IPS-NIHi7 (cell line): ENCODE data around the gene ROR1.

Experiments
- DNase-seq: peaks from one replicate; pipeline ENCODE4 v3.0.0; 2012; ENCODE audit warnings: mixed read lengths; ENCODE audit errors: extremely low spot score

Gene ROR1

DNA sequence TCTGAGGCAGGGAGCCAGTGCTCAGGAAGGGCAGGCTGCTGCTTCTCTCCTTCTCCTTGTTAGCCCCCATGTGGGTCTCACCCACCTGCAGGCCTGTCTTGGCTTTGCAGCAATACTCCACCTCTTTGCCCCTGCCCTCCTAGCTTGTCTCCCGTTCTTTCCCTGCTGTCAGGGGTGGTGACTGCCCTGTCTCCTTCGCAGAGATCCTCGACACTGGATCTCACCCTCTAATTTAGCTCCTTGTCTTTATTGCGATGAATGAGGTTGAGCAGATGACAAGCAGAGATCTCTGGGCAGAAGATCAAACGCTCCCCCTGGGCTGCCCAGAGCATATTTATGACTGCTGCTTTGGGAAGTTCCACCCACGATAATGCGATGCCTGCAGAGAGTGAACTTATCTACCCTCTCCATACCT is 199.2 kb downstream of the ROR1 start:
- peak; percentile 52 for DNase-seq

DNA sequence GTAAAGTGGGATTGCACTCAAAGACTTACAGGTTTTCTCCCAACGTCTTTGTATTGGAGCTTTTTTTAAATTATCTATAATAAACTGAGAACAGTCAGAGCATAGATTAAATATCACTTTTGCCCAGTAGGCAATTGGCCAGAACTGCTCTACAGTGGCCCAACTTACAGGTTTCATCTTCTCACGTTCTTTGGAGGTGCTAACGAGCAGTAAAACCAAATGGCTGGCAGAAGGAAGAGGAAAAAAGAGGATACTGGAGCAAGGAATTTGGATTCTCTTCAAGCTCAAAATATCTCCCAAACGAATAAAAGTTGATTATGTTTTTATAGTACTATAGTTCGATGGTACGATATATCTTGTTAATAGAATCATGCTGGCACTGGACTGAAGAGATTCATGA is 201.1 kb downstream of the ROR1 start:
- no peak for DNase-seq

DNA sequence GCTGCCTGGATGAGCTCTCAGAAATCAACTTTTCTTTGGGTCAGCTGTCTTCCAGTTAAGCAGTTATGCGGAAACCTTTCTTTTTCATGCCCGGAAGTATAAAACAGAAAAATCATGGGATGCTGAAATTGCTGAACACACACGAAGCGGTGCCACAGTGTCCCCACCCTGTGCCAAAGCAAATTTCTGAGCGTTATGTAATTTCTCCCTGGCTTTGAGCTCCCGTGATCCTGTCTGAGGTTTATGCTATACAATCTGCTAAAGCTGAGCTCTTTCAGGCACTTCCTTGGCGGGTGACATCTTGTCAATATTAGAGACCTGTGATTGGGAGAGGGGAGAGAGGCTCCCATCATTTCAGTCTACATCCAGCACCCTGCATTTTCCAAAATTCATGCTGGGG is 201.7 kb downstream of the ROR1 start:
- DNase-seq: no peak

DNA sequence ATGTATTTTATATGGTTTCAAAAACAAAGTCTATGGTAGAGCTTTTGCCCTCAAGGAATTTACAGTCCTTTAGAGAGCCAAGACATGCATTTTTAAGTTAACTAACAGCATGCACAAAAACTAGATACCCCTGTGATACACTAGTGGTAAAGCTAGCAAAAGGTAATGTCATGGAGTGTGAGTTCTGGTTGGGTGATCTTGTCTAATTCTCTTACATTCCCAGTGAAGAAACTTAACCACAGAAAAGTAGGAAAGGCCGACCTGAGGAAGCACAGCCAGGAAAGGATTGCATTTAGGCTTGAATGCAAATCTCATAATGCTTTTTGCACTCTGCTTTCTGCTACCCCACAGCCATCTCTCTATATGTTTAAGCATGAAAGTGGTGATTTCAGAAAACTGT is 202.2 kb downstream of the ROR1 start:
- no peak for DNase-seq

DNA sequence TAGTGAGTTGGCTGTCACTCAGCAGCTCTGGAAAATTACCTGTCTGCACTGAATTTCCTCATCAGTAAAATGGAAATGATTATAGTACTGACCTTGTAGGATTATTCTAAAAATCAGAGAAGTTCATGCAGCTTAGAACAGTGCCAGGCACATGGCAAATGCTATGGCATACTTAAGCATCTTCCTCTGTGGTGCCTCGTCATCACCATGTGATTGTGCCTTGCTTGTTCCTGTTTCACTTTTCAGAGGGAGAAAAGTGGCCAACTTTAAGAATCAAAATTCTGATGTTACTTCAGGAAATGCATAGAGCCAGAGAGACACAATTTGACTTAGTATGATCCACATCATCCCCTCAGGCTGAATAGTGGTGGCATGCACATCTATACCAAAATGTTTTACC is 203.6 kb downstream of the ROR1 start:
- DNase-seq: no peak

DNA sequence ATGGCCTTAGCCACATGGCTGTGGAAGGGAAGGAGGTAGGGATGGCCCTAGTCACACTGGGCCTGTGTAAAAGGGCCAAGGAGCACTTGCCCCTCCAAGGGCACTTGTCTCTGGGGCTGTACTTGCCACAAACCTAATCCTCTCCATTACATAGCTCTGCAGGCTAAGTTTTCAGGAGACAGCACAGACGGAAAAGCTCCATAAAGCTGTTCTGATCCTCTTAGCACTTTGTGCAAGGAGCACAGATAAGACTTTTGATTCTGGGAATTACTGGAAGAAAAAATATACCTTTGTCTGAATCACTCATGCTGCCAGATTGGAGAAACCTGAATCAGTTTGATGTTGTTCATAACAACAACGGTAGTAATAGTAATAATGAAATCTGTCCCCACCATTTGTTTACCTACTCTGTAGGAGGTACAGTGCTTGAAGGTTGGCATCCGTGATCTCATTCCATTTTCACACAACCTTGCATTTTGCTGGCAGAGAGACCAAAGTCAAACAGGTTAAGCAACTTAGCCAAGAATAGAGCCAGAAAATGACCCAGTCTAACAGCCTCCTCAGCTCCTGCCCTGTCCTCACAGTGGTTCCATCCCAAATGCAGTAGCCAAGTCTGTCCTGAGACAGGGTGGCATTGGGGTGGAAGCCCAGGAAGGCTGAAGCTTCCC is 207.1 kb downstream of the ROR1 start:
- no peak for DNase-seq

DNA sequence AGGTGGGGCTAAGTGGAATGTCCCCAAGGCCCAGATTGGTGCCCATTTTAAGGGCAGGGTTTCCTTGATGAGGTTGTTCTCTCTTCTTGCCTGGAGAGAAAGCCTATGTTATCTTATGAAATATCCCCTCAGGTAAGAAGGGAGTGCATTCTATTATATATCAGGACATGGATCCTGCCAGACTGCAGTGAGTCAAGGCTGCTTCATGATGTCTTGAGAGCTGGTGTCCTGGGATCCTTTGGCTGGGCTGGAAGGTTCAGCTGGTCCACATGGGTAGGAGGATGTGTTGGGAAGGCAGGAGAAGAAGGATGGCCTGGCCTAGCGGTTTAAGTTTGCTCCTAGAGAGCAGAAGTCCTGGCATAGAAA is 207.6 kb downstream of the ROR1 start:
- no peak for DNase-seq

DNA sequence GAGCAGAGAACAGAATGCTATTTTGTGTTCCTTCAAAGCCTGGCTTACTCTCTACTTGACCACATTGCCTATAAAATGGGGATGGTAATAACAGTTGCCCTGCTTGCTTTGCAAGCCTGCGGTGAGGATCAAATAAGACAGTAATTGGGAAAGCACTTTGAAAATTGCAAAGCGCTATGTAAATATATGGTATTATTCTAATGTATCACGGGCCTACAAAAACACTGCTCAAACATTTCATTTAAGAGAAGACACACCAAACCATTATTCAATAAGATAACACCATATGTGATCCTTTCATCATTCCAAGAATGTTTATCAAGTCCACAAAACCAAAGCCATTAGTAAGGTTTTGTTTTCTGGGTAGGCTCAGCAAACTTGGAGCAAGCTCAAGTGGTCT is 208.4 kb downstream of the ROR1 start:
- DNase-seq: no peak

DNA sequence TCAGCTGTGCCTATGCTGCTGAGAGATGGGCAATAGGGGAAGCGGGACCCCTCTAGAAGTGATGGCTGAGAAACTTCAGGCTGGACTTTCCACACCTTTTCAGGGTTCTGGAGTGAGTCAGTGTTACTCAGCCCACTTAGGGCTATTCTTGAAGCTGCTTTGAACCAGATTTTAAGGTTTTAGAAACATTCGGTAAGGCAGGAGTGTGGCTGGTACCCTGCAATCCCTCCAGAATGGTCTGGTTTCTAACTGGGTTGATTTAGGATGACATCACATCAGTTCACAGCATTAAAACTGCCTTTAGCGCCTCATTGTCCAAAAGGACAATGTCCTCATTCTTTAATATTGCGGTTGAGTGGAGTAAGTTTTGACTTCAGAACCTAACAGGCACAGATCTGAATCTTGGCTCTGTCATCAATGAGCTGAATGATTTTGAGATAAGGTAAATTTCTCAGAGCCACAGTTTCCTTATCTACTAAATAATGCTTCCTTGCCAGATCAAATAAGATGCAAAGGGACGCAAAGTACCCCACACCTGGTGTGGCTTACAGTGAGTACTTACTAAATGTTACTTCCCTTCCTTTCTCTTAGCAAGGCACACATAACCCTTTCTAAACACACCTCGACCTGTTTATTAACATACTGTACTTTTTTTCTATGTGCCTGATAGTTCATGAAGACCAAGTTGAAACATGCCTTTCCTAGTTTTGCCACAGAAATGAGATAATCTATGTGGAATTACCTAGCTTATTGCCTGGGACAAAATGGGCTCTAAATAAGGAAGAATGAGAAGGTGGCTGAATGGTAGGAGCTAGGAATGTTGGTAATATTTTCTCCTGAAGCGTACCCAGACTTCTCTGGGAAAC is 209.8 kb downstream of the ROR1 start:
- no peak for DNase-seq

DNA sequence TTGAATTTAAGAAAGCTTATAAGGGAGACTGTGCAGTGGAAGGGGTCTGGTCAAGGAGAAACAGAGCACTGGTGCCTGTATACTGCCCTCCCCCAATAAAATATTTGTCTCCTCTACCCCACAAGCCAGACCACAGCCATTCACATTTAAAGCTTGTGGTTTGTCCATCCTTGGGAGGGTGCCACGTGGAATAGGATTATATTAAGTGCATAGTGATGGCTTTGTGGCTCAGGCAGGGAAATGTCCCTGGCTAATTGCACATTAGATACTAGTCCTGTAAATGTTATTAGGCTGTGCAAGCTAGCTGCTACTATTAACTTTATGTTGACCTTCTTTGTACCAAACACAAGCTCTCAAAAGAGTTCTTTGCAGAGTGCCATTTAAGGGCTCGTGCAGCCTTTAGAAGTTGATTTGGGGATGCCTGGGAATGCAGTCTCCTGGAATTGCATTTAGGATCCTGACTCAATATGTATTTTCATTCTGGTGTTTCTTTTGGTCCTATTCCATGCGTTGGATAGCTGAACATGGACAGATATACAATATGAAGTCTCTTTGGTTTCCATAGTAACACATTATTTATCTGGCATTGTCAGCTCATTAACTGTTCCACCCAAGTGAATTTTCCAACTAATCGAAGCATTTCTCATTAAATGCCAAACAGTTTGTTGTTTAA is 210.6 kb downstream of the ROR1 start:
- no peak for DNase-seq

DNA sequence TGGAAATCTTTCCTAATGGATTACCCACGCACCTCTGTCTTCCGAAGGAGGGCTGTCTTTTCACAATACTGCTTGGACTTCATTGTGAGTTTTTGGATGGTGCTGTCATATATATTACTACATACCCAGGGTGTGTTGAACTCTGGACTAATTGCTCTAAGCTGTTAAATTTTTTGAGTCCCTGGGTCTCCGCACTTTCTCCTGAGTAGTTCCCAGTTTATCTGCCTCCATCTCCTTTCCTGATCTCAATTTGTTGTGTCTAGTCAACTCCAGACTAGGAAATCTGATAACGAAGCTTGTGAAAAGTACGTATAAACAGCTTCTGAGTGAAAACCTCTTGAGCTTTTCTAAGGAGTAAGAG is 211.1 kb downstream of the ROR1 start:
- DNase-seq: no peak

DNA sequence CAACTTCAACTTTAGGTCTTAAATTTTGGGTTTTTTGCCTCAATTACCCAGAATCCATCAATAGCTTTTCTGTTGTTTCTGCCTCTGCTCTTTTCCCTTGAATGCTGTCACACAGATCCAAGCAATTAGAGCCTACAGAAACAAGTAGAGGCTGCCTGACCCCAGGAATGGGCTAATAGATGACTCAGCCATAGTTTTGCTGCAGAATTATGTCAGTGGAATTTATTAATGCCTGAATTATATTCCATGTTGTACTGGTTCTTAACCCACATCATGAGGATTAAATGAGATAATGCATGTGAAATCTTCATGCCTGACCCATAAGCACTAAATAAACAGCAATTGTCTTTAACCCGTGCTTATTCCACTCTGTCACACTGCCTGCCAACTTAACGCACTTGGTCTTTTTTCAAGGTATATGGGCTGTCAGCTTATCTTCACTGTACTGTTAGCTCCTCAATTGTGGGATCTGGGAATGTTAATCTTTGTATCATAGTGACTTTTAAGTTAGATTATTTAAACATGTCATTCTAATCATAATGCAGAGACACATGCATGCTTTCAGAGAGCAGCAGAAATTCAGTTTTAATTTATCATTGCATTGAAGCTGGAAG is 213.3 kb downstream of the ROR1 start:
- DNase-seq: no peak

DNA sequence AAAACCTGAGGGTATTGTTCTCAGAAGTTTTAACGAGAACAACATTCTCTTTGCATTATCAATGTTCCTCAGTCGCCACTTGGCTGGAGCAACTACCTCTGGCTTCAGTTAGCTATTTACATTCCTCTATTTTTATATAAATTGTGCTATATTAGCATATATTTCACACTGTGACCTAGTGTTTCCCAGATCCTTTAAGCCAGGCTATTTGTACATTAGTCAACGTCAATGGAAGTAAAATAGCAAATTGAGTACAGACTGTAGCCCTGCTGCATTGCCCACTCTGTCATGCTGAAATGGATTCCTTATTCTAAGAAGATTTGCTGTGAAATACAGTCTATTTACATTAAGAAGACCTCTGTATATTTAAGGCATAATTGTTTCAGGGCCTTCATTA is 213.8 kb downstream of the ROR1 start:
- DNase-seq: no peak

DNA sequence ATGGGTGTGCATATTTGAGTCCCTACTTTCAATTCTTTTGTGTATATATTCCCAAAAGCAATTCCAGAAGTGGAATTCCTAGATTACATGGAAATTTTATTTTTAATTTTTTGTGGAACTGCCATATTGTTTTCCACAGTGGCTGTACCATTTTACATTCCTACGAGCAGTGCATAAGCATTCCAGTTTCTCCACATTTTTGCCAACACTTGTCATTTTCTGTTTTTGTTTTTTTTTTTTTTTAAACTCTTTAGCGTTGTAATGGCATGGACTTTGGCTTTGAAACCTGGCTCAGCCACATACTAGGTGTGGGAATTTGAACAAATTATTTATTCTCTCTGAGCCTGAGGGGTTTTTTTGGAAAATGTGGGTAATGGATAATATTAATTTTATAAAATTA is 215.1 kb downstream of the ROR1 start:
- DNase-seq: no peak

DNA sequence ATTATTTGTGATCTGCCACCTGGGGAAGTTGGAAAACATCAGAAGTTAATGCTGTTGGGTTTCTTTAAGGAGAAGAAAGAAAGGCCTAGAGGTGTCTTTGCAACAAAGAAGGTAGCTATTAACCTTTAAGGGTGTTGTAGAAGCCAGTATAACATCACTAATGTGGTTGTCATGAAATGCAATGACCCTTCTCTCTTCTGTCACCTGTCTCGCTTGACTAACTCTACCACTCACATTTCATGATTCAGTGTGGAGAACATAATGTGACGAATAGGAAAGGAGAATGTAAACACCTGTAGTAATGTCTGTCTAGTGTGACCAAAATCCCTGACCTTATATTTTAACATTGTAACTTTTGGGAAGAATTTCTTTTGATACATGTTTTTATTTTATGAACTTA is 217.9 kb downstream of the ROR1 start:
- DNase-seq: no peak

DNA sequence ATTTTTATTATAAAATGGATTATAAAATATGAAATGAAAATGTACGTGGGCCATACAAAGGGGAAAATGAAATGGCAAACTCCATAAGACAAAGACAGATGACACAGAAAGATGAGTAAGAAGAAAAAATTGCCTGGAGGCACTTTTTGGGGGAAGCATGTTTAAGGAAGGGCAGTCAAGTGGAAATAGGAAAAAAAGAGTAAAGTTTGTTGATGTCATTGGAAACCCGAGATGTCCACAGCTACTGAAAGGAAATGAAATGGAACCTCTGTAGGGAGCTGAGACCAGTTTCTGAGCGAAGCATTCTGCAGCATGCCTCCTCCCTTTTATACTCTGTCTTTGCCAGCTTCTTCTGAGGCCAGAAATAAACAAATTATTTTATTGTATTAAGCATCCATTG is 226.2 kb downstream of the ROR1 start:
- no peak for DNase-seq

DNA sequence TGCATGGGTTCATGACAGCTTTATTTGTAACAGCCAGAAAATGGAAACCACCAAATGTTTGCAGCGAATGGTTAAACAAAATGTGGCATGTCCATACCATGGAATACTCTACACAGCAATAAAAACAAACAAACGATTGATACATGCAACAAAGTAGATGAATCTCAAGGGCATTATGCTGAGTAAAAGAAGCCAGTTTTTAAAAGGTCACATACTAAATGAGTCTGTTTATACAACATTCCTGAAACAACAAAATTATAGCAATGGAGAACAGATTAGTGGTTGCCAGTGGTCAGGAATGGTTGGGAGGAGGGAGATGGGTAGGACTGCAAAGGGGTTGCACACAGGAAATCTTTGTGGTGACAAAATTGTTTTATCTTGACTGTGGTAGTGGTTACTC is 227.2 kb downstream of the ROR1 start:
- no peak for DNase-seq

DNA sequence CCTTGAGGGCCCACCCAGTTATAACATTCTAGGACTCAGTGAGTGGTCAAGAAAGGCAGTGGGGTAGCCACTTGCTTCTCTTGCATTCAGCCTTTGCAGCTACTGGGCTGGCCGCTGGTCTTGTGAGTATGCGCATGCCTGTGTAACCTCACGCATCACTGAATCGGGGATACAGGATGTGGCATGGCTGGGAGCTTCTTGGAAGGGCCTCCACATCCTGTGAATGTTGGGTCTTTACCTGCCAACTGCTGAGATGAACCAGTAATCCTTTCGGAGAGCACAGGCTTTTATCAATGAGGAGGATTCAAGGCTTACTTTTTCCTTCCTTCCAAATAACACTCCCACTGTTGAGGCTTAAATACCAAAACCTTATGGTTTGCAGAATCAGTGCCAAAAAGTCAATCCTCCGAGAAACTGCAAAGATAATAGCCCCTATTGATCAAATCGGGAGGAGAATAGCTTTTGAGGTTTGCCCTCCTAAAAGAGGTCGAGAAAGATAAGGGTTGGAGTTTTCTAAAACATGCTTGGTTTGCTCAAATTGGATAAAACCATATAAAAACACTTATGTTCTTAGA is 230.7 kb downstream of the ROR1 start:
- DNase-seq: no peak

DNA sequence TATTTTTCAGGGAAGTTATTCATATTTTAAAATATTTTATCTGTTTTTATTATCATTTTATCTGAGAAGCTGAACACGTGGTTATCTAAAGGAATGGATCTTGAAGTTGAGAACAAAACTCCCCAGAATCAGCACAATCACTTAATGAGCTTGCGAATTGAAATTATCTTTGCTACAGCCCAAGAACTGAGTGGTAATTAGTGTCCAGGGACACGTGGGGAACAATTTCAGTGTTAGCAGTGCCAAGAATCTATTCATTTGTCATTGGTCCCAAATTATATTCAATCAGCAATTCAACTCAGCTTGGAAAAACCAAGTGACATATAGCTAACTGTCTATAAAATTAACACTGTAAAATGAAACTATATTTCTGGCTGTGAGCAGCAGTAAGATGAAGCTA is 232.0 kb downstream of the ROR1 start:
- no peak for DNase-seq

DNA sequence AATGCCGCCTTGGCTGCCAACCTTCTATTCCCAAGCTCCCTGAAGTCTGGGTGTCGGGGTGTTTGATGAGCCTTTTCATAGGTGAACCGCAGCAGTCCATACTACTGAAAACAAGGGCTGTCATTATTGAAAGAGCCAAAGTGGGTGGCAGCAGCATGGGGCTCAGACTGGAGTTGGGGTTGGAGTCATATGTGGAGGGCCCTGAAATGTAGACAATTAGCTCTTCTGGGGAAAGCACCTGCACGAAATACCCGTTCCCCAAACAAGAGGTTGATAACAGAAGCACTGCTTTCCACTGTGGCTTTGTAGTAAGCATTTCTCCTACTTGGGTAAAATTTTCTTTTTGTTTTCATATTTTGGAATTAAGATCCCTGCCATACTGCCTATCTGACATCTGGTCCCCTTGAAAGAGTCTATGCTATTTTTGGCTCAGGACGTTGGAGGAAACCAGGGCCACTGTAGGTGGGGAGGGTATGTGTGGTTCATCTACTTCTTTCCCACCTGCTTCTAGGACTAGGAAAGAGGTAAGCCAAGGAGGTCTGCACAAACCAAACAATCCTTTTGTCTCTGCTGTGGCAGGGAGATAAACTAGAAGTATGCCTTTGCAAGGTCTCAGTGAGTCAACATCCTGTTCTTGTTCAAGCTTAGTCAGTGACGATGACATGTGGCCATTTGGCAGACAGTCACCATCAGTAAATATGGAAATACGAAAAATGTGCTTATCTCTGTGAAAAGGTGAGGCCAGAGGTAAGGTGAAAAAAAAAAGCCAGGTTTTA is 232.6 kb downstream of the ROR1 start:
- no peak for DNase-seq

DNA sequence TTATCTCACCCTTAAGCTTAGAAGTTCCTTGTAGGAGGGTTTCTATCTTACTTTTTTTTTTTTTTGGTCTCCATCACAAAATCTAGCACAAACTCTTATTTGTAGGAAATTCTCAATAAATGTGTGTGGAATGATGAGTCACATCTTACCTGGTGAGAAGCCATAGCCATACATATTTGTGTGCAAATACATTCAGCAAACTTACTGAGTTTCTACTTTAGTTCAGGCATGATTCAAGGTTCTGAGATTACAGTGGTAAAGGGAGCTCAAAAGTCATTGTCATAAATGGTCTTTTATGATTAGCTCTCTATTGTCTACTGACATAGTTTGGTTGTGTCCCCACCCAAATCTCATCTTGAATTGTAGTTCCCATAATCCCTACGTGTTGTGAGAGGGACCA is 236.5 kb downstream of the ROR1 start:
- no peak for DNase-seq

DNA sequence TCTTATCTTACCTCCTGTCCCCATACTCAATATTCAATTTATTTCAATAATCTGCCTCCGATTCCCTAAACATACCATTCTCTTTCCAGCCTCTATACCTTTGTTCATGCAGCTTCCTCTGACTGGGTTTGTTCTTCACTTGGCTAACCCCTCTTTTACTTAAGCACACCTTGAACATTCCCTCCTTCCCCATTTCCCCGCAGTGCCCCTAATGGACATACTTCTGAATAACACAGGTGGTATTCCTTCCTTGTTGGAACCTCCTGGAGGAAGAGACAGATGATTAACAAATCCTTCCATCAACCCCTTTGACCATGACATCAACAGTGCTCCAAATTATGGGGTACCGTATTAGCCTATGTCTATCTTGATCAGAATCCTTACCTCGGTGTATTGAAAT is 239.6 kb downstream of the ROR1 start:
- no peak for DNase-seq
